ENCODE results near the gene RBBP8NL. TPM values are rescaled to one million over a fixed set of nuclear protein-coding genes. Genes with fewer than 3 reads are reported as not detected.

Gene RBBP8NL
- total and polyA plus RNA-seq, 2 of the 8 experiments (the other 6 are each of a cell fraction or from before 2014, with no cell fraction given): 0.43 to 0.48 TPM

DNA sequence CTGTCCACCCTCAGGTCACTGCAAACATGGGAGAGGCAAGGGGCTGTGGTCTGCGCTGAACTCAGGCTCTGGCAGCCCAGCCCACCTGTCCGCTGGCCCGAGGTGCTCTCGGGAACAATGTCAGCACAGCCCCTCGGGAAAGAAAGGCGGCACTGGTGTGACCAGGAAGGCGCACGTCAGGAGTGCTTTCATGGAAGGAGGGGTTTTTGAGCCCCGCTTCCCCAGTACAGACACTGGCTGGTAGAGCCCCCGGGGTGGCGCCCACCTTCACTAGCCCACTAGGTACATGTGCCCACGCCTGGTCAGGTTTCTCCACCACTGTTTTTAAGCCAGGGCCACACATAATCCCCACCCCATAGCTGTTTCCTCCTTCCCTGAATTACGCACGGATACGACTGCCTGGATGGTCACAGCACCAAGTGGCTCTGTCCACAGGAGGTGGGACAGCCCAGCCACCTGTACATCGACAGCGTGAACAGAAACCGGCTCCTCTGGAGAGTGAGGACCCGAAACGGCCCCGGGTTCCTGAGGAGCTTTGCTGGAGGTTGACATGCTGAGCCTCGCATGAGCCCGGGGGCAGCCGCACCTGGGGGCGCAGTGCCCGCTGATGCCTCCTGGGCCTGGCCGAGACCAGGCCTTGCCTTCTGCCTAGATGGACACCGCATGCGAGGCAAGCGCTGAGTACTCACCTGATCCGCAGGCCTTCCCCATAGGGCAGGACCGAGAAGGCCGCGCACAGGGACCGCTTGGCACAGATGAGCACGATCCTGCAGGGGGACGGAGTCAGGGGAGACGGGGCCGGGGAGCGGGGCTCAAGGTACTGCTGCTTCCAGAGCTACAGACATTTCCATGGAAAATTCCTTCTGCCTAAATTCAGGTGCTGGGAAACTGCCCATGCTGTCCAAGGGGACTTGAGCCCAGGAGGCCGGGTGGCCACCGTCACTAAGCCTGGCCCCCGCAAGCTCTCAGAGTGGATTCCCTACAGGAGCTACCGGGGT is 32.8 kb downstream of the RBBP8NL start:
- POLR2A ChIA-PET (ENCODE audit: partially characterized antibody): interaction anchor here (1.1 to 8.7 kb wide), 7 partner anchors 8 to 66 kb away, joined by 3 to 105 read pairs (median 5); partner anchors contain the start of gene LAMA5
- no peak for TF ChIP-seq SAP30 (IDR thresholded peaks at IDR 0.05; ENCODE audit: insufficient read depth, insufficient replicate concordance, low read length)
- TF ChIP-seq TBP (IDR thresholded peaks at IDR 0.05; ENCODE audit: low read depth, low read length): no peak
- no peak for TF ChIP-seq SIRT6 (IDR thresholded peaks at IDR 0.05; ENCODE audit: low read length)
- TF ChIP-seq GABPA (IDR thresholded peaks at IDR 0.05; ENCODE audit: borderline replicate concordance, insufficient read depth, low read length): no peak
- TF ChIP-seq RAD21 (IDR thresholded peaks at IDR 0.05 in 1 of 2, conservative IDR thresholded peaks at IDR 0.05 in 1 of 2; ENCODE audit: low read depth in 2 of 2, low read length in 2 of 2): no peak
- no peak for TF ChIP-seq ASH2L (IDR thresholded peaks at IDR 0.05; ENCODE audit: low read length)
- TF ChIP-seq SIN3A (conservative IDR thresholded peaks at IDR 0.05 in 1 of 2, IDR thresholded peaks at IDR 0.05 in 1 of 2; ENCODE audit: low read depth in 1 of 2, low read length in 2 of 2): no peak
- TF ChIP-seq EZH2 (IDR thresholded peaks at IDR 0.05; ENCODE audit: low read depth, low read length, severe bottlenecking): no peak
- Histone ChIP-seq H2BK120ac (replicated peaks; ENCODE audit: low read depth, low read length) (no peak overlapping the region), H4K5ac (ENCODE audit: insufficient read length, low read depth, low read length) (no peak overlapping the region), H2BK20ac (ENCODE audit: low read length) (no peak overlapping the region), H2AFZ (ENCODE audit: low read length) (no peak overlapping the region), H4K91ac (replicated peaks; ENCODE audit: insufficient read length, low read length) (no peak overlapping the region), H3K4me1 (replicated peaks in 1 of 4; ENCODE audit: control insufficient read depth in 3 of 4, insufficient read depth in 4 of 4, low read length in 3 of 4) (no peaks in the 10 kb centered on the region), H3K4me2 (ENCODE audit: insufficient read depth in 1 of 2, low read depth in 2 of 2, low read length in 2 of 2) (no peak overlapping the region), H3K36me3 (ENCODE audit: control insufficient read depth in 2 of 4, insufficient read depth in 4 of 4, low read length in 3 of 4) (peaks cover 1 to 6% (median 3%) of the 10 kb centered on the region in 4 experiments; a peak in 4 of 8 replicates), H3K23ac (ENCODE audit: insufficient read length) (no peak overlapping the region), H3K18ac (ENCODE audit: extremely low read depth, low read length) (no peak overlapping the region), H3K9ac (replicated peaks in 1 of 4; ENCODE audit: extremely low read depth in 1 of 4, low read depth in 3 of 4, low read length in 3 of 4) (no peak overlapping the region), H3K79me1 (ENCODE audit: low read depth, low read length) (no peaks in the 10 kb centered on the region; the same call in 1 of the 2 replicates), H2BK12ac (ENCODE audit: low read depth, low read length) (no peak overlapping the region), H3K23me2 (ENCODE audit: low read depth, low read length) (peaks cover 6% of the 10 kb centered on the region; the same call in 1 of the 2 replicates), H3K56ac (replicated peaks; ENCODE audit: insufficient read length, low read depth, low read length) (no peak overlapping the region), H2AK5ac (ENCODE audit: low read depth, low read length) (no peak overlapping the region), H4K20me1 (replicated peaks in 1 of 2; ENCODE audit: control insufficient read depth in 1 of 2, insufficient read depth in 2 of 2, low read length in 2 of 2) (peaks cover 2 to 8% of the 10 kb centered on the region in 2 experiments), H3K4me3 (ENCODE audit: extremely low read depth in 1 of 4, insufficient read depth in 2 of 4, low read depth in 3 of 4, low read length in 4 of 4) (no peak overlapping the region), H4K8ac (ENCODE audit: extremely low read depth, insufficient read depth, low read length) (peak overlapping the region; percentile 25; the same call in 1 of the 2 replicates), H3K4ac (replicated peaks; ENCODE audit: insufficient read length, low read depth, low read length) (no peak overlapping the region), H2BK15ac (ENCODE audit: low read length) (no peak overlapping the region), H2BK5ac (ENCODE audit: low read depth, low read length) (no peak overlapping the region), H3K9me3 (ENCODE audit: insufficient read depth in 2 of 2, low read depth in 1 of 2, low read length in 1 of 2) (peaks cover 0 to 2% of the 10 kb centered on the region in 2 experiments; a peak in 1 of 4 replicates), H3K14ac (ENCODE audit: insufficient read length) (no peak overlapping the region), H3K27me3 (replicated peaks in 1 of 4; ENCODE audit: control insufficient read depth in 3 of 4, extremely low read depth in 1 of 4, insufficient read depth in 3 of 4, low read length in 3 of 4) (no peaks in the 10 kb centered on the region), H3K27ac (ENCODE audit: low read depth, low read length) (no peak overlapping the region), H3K79me2 (ENCODE audit: control insufficient read depth in 1 of 2, insufficient read depth in 2 of 2, low read length in 2 of 2) (no peaks in the 10 kb centered on the region)
- CTCF ChIA-PET (ENCODE audit: partially characterized antibody): interaction anchor here (0.9 to 9.6 kb wide), 10 partner anchors 8 to 250 kb away, joined by 3 to 103 read pairs (median 3); partner anchors contain the start of genes ADRM1 and LAMA5
- no peak for FAIRE-seq
- no peak for DNase-seq (ENCODE audit: low read depth in 1 of 2, low spot score in 2 of 2)
- 89% methylated on average over 42 of the region's 44 CpGs; no CpG with 5 or more reads in 1 of the 2 experiments for WGBS, 2 experiments (ENCODE audit: extremely low coverage in 1 of 2, insufficient coverage in 1 of 2, insufficient read length in 1 of 2, insufficient replicate concordance in 2 of 2, low coverage in 1 of 2, low lambda C conversion rate in 2 of 2, missing lambda C conversion rate in 1 of 2)

Data from H1 (cell line).